Sigmoid colon (tissue), 7 donors: ENCODE data around the gene FANK1. TPM values are rescaled to one million over a fixed set of nuclear protein-coding genes. Genes with fewer than 3 reads are reported as not detected.
"Not testable (repeated sequence)": the region's sequence is repeated elsewhere in the genome, so short reads cannot be mapped to it uniquely, and the experiment has no call there.

ENCODE experiments used
- DNase-seq: peaks from one replicate; pipeline ENCODE4 v3.0.0-alpha.2; 2019
- H3K27ac ChIP-seq, 4 donors: fragments of 200-600 bp; sonication (generic); one replicate each; pipeline ENCODE4 v1.5.1; 2016 to 2019; ENCODE audit warnings: mild to moderate bottlenecking in 1 of 4
- H3K27me3 ChIP-seq, 3 donors: fragments of 200-600 bp; sonication (generic); one replicate each; pipeline ENCODE4 v1.5.1; 2019; ENCODE audit warnings: mild to moderate bottlenecking in 1 of 3
- H3K36me3 ChIP-seq, 4 donors: fragments of 200-600 bp; sonication (generic); one replicate each; pipeline ENCODE4 v1.5.1; 2016 to 2019
- H3K4me1 ChIP-seq, 4 donors: fragments of 200-600 bp; sonication (generic); one replicate each; pipeline ENCODE4 v1.5.1; 2017 to 2019
- H3K4me3 ChIP-seq, 4 donors: fragments of 200-600 bp; sonication (generic); one replicate each; pipeline ENCODE4 v1.5.1; 2017 to 2019; ENCODE audit warnings: mild to moderate bottlenecking in 2 of 4, moderate library complexity in 1 of 4
- H3K9me3 ChIP-seq, 4 donors: fragments of 200-600 bp in 3 of 4; sonication (generic) in 3 of 4; one replicate each; pipeline versions ENCODE4 v1.5.1 to v1.6.1; 2013 to 2019
- CTCF ChIP-seq, 4 experiments: fragments of 450-650 bp in 3 of 4; fragments of 200-600 bp in 1 of 4; IDR thresholded peaks; one replicate each; pipeline ENCODE4 v1.5.1; 2016 to 2019; ENCODE audit warnings: antibody characterized with exemption in 4 of 4, mild to moderate bottlenecking in 3 of 4, moderate library complexity in 2 of 4
- EP300 ChIP-seq, 4 donors: sonication (generic); formaldehyde crosslinking; IDR thresholded peaks; one replicate each; pipeline ENCODE4 v1.6.1; 2017; ENCODE audit warnings: antibody characterized with exemption in 4 of 4
- POLR2A ChIP-seq, 2 donors: fragments of 450-650 bp; IDR thresholded peaks; one replicate each; pipeline ENCODE4 v1.6.1; 2016; ENCODE audit warnings: antibody characterized with exemption in 2 of 2, mild to moderate bottlenecking in 2 of 2, moderate library complexity in 2 of 2
- POLR2AphosphoS5 ChIP-seq, 4 donors: sonication (generic); formaldehyde crosslinking; IDR thresholded peaks; one replicate each; pipeline ENCODE4 v1.6.1; 2017; ENCODE audit warnings: antibody characterized with exemption in 4 of 4
- WGBS, 2 donors: extraction: QIAGEN DNeasy Blood & Tissue Kit; methylation state at CpG; one replicate each; pipeline ENCODE4 v1.1.7; 2013; 5-methylcytosine and 5-hydroxymethylcytosine counted together
- intact Hi-C: fragments of 100-400 bp; cut with DNase I; formaldehyde crosslinking; loops from one replicate; pipeline ENCODE4 v1.15.1; 2023
- polyA plus RNA-seq, 3 donors: library from polyadenylated mRNA; stranded (reverse); fragments of 200-250 nt; gene quantifications; one replicate each; pipeline ENCODE4 v1.2.3, GENCODE V29; 2013
- total RNA-seq, 4 donors: library from RNA; depleted of rRNA; stranded (reverse); fragments of >200 nt; gene quantifications; one replicate each; pipeline ENCODE4 v1.1.0, GENCODE V29; 2016
- donor health status: healthy with polysubstance abuse.
- donor health status: Bipolar disorder and iron deficiency.
- donor health status: healthy.

FANK1 gene
- total and polyA plus RNA-seq, 7 donors = 0.71 to 12.6 (median 3.5) TPM; not detected in 1

- no peak for TF ChIP-seq POLR2A (IDR thresholded peaks at IDR 0.05)
- no peak for TF ChIP-seq POLR2AphosphoS5 (IDR thresholded peaks at IDR 0.05)
- no peak for TF ChIP-seq CTCF (IDR thresholded peaks at IDR 0.05)
- TF ChIP-seq EP300 (IDR thresholded peaks at IDR 0.05) = no peak
- Histone ChIP-seq H3K27ac (no peak overlapping the region), H3K27me3 (no peaks in the 10 kb centered on the region), H3K36me3 (no peaks in the 10 kb centered on the region), H3K9me3 (peaks cover 0 to 17% (median 13%) of the 10 kb centered on the region in 4 donors), H3K4me3 (no peak overlapping the region), H3K4me1 (no peaks in the 10 kb centered on the region)
- WGBS, 2 donors = 58% methylated on average over 3 of the region's 3 CpGs
- intact Hi-C loops = no loop called here
- DNase-seq = no peak
Observed at GRCh38 chr10:125955766-125956165, 59.4 kb downstream of the FANK1 start.

GRCh38 chr10:125961743-125962142, 65.4 kb downstream of the FANK1 start:
- no peaks in the 10 kb centered on the region for H3K27me3 ChIP-seq
- no peak for TF ChIP-seq CTCF (IDR thresholded peaks at IDR 0.05)
- no peak for TF ChIP-seq POLR2AphosphoS5 (IDR thresholded peaks at IDR 0.05)
- TF ChIP-seq POLR2A (IDR thresholded peaks at IDR 0.05) = no peak
- no peak for TF ChIP-seq EP300 (IDR thresholded peaks at IDR 0.05)
- no peaks in the 10 kb centered on the region for H3K4me1 ChIP-seq
- peaks cover 0 to 6% (median under 1%) of the 10 kb centered on the region in 4 donors for H3K9me3 ChIP-seq
- no peak overlapping the region for H3K4me3 ChIP-seq
- no peak overlapping the region for H3K27ac ChIP-seq
- 77 to 78% methylated on average over 1 of the region's 1 CpG for WGBS, 2 donors
- intact Hi-C loops = no loop called here
- DNase-seq = no peak
- H3K36me3 ChIP-seq = no peaks in the 10 kb centered on the region

GRCh38 chr10:125962200-125962599, 65.8 kb downstream of the FANK1 start:
- no peak overlapping the region for H3K4me3 ChIP-seq
- peaks cover 0 to 6% (median under 1%) of the 10 kb centered on the region in 4 donors for H3K9me3 ChIP-seq
- no peak for DNase-seq
- no peaks in the 10 kb centered on the region for H3K27me3 ChIP-seq
- TF ChIP-seq POLR2A (IDR thresholded peaks at IDR 0.05) = no peak
- no peak for TF ChIP-seq POLR2AphosphoS5 (IDR thresholded peaks at IDR 0.05)
- H3K4me1 ChIP-seq = no peaks in the 10 kb centered on the region
- 93 to 96% methylated on average over 3 of the region's 3 CpGs for WGBS, 2 donors
- intact Hi-C loops = no loop called here
- no peak overlapping the region for H3K27ac ChIP-seq
- H3K36me3 ChIP-seq = no peaks in the 10 kb centered on the region

GRCh38 chr10:125964558-125964957, 68.2 kb downstream of the FANK1 start:
- no peak for DNase-seq
- intact Hi-C loops = no loop called here
- Histone ChIP-seq H3K4me3 (no peak overlapping the region), H3K9me3 (peaks cover 0 to 6% (median under 1%) of the 10 kb centered on the region in 4 donors), H3K27ac (no peak overlapping the region), H3K27me3 (no peaks in the 10 kb centered on the region), H3K4me1 (no peaks in the 10 kb centered on the region), H3K36me3 (no peaks in the 10 kb centered on the region)
- TF ChIP-seq EP300 (IDR thresholded peaks at IDR 0.05) (no peak), POLR2A (IDR thresholded peaks at IDR 0.05) (no peak), CTCF (IDR thresholded peaks at IDR 0.05) (no peak)
- 95 to 97% methylated on average over 2 of the region's 2 CpGs for WGBS, 2 donors

GRCh38 chr10:125967533-125967932, 71.2 kb downstream of the FANK1 start:
- DNase-seq = no peak
- Histone ChIP-seq H3K27me3 (no peaks in the 10 kb centered on the region), H3K36me3 (no peaks in the 10 kb centered on the region), H3K4me3 (no peak overlapping the region), H3K27ac (no peak overlapping the region), H3K4me1 (no peaks in the 10 kb centered on the region), H3K9me3 (no peaks in the 10 kb centered on the region)
- TF ChIP-seq CTCF (IDR thresholded peaks at IDR 0.05) = no peak
- TF ChIP-seq EP300 (IDR thresholded peaks at IDR 0.05) = no peak
- no peak for TF ChIP-seq POLR2A (IDR thresholded peaks at IDR 0.05)
- TF ChIP-seq POLR2AphosphoS5 (IDR thresholded peaks at IDR 0.05) = no peak
- intact Hi-C loops = no loop called here
- 83 to 94% methylated on average over 1 of the region's 1 CpG for WGBS, 2 donors

GRCh38 chr10:125970077-125970630, 73.8 kb downstream of the FANK1 start:
- not testable (repeated sequence) for H3K27me3 ChIP-seq

More at GRCh38 chr10:125970077-125970630, 73.8 kb downstream of the FANK1 start:
- intact Hi-C loops, H3K4me1 ChIP-seq, H3K36me3 ChIP-seq, H3K9me3 ChIP-seq, DNase-seq, H3K4me3 ChIP-seq, H3K27ac ChIP-seq: not testable (repeated sequence)
- WGBS, 2 donors = 91 to 92% methylated on average over 34 to 36 of the region's 36 CpGs
